Measurements from ENCODE around the gene ICAM3.

Gene ICAM3

GRCh38 chr19:10333758-10334587 is 5.5 kb downstream of the ICAM3 start:
- peak overlapping the region; percentile 84 to 95 for H3K27ac ChIP-seq
- DNase-seq (ENCODE audit: low spot score): no peak
- no peak for TF ChIP-seq CTCF (IDR thresholded peaks at IDR 0.05)
- peak overlapping the region; percentile 86 for H3K4me3 ChIP-seq

GRCh38 chr19:10332965-10333757 is 6.3 kb downstream of the ICAM3 start, which contains the start of gene RAVER1:
RAVER1 (minus strand) TSS chr19:10333529; CDS start chr19:10333507, 22 bp downstream.
- DNase-seq (ENCODE audit: low spot score): peak; percentile 97
- no peak for TF ChIP-seq CTCF (IDR thresholded peaks at IDR 0.05)
- Histone ChIP-seq H3K4me3 (peak within 1 kb of the TSS; percentile 86), H3K27ac (peak within 1 kb of the TSS; percentile 84 to 95)

GRCh38 chr19:10332158-10332964 is 7.1 kb downstream of the ICAM3 start:
- Histone ChIP-seq H3K27ac (peak overlapping the region; percentile 84 to 95), H3K4me3 (peak overlapping the region; percentile 86)
- TF ChIP-seq CTCF (IDR thresholded peaks at IDR 0.05): no peak
- no peak for DNase-seq (ENCODE audit: low spot score)

GRCh38 chr19:10329555-10329954 is 9.9 kb downstream of the ICAM3 start:
- TF ChIP-seq CTCF (IDR thresholded peaks at IDR 0.05): no peak
- DNase-seq (ENCODE audit: low spot score): no peak
- Histone ChIP-seq H3K27ac (no peak overlapping the region), H3K4me3 (no peak overlapping the region)

DNA sequence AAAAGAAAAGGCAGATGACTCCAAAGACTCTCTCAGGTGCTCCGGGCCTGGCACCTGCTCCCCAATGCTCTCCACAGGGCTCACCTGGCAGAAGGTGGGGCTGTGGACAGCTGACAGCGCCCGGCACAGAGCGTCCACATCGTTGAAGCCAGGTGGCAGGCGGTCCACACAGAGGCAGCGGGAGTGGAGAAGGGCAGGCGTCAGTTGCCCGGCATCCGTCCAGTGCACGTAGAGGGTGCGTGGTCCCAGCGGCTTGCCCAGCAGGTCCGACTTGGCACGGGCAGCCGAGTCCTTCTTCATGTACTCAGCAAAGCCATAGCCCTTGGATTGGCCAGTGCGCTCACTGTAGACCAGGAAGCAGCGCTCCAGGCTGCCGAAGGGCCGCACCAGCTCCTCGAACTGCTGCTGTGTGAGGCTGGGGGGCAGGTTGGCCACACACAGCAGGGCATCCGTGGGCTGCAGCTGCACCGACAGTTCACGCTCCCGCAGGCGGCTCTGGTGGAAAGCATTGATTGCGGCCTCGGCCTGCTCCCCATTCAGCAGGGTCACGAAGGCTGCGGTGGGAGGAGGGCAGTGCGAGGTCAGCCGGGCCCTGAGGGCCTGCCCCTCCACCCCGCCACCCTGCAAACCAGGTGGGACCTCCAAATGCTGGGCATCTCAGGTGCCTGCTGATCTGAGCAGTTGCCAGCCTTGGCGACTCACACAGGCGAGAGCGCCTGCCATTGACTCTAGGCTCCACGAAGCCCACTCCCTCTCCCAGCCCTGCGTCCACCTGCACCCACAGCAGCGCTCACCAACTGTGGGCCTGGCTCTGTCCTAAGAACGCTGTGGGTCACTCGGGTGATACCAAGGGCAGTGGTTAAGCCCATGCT is 10.6 kb downstream of the ICAM3 start:
- Histone ChIP-seq H3K27ac (no peak overlapping the region), H3K4me3 (no peak overlapping the region)
- DNase-seq (ENCODE audit: low spot score): no peak
- no peak for TF ChIP-seq CTCF (IDR thresholded peaks at IDR 0.05)

GRCh38 chr19:10327793-10328192 is 11.6 kb downstream of the ICAM3 start:
- no peak overlapping the region for H3K27ac ChIP-seq
- H3K4me3 ChIP-seq: no peak overlapping the region
- no peak for DNase-seq (ENCODE audit: low spot score)
- TF ChIP-seq CTCF (IDR thresholded peaks at IDR 0.05): no peak

All from coronary artery (tissue), 2 donors.